Fibroblast of skin of scalp (primary cell): ENCODE measurements around the gene MXD1.

Experiments used
- DNase-seq: peaks from one replicate; pipeline ENCODE4 v3.0.0-alpha.2; 2013

MXD1 gene

GRCh38 chr2:69954084-69954483 is 39.2 kb downstream of the MXD1 start:
- no peak for DNase-seq

GRCh38 chr2:69955029-69955428 is 40.1 kb downstream of the MXD1 start:
- no peak for DNase-seq

- DNase-seq = no peak
These were observed 41.6 kb downstream of the MXD1 start for GRCh38 chr2:69956475-69956979.

- no peak for DNase-seq
These were observed 43.1 kb downstream of the MXD1 start for GRCh38 chr2:69957965-69958364.

- no peak for DNase-seq
These were observed 43.6 kb downstream of the MXD1 start for GRCh38 chr2:69958480-69958879.

GRCh38 chr2:69959425-69959824 is 44.5 kb downstream of the MXD1 start:
- DNase-seq = no peak

GRCh38 chr2:69960821-69961220 is 45.9 kb downstream of the MXD1 start:
- DNase-seq = no peak

- DNase-seq = no peak
These were observed 46.6 kb downstream of the MXD1 start, which contains the start of gene ASPRV1 for GRCh38 chr2:69961496-69961895. TSS of gene ASPRV1 (minus strand) at chr2:69961631. CDS start at chr2:69961436, 195 bp downstream.

- DNase-seq = no peak
These were observed 48.2 kb downstream of the MXD1 start for GRCh38 chr2:69962986-69963730.

- no peak for DNase-seq
These were observed 49.5 kb downstream of the MXD1 start for GRCh38 chr2:69964353-69964841.

- no peak for DNase-seq
These were observed 51.0 kb downstream of the MXD1 start for GRCh38 chr2:69965756-69966445.

GRCh38 chr2:69966496-69966895 is 51.6 kb downstream of the MXD1 start:
- DNase-seq = no peak

GRCh38 chr2:69968609-69969008 is 53.7 kb downstream of the MXD1 start:
- no peak for DNase-seq

GRCh38 chr2:69969126-69969983 is 54.4 kb downstream of the MXD1 start:
- DNase-seq = no peak

- DNase-seq = no peak
These were observed 55.1 kb downstream of the MXD1 start for GRCh38 chr2:69969991-69970390.

GRCh38 chr2:69972822-69973221 is 57.9 kb downstream of the MXD1 start:
- no peak for DNase-seq

GRCh38 chr2:69973335-69973735 is 58.4 kb downstream of the MXD1 start:
- DNase-seq = peak; percentile 25

- no peak for DNase-seq
These were observed 60.4 kb downstream of the MXD1 start for GRCh38 chr2:69975136-69975852.

- no peak for DNase-seq
These were observed 61.0 kb downstream of the MXD1 start for GRCh38 chr2:69975853-69976462.

- DNase-seq = no peak
These were observed 62.3 kb downstream of the MXD1 start for GRCh38 chr2:69977186-69977585.

- DNase-seq = no peak
These were observed 63.1 kb downstream of the MXD1 start for GRCh38 chr2:69977906-69978482.
